OCI-LY1 (cell line): Measurements from ENCODE around the gene RNASEH2B.

ENCODE experiments used
- H2AFZ ChIP-seq: fragments of 200-600 bp; sonication (generic), shearing (Covaris generic); 2 replicates; pipeline ENCODE4 v1.6.0; 2014; ENCODE audit warnings: antibody characterized with exemption, mild to moderate bottlenecking, low read length
- H3F3A ChIP-seq: fragments of 200-600 bp; sonication (generic), shearing (Covaris generic); 2 replicates; pipeline ENCODE4 v1.6.0; 2014; ENCODE audit warnings: mild to moderate bottlenecking, antibody characterized with exemption, low read length, moderate library complexity; ENCODE audit not compliant: insufficient read depth
- H3K27ac ChIP-seq: fragments of 200-600 bp; sonication (generic); 2 replicates; pipeline ENCODE4 v1.5.1; 2014; ENCODE audit warnings: low read length, mixed run types, mild to moderate bottlenecking, low read depth; ENCODE audit not compliant: poor library complexity, severe bottlenecking
- H3K27me3 ChIP-seq: fragments of 200-600 bp; sonication (generic); 2 replicates; pipeline ENCODE4 v1.6.0; 2014; ENCODE audit warnings: antibody characterized with exemption, mild to moderate bottlenecking, low read length, moderate library complexity; ENCODE audit not compliant: insufficient read depth
- H3K36me3 ChIP-seq: fragments of 200-600 bp; sonication (generic); 2 replicates; pipeline ENCODE4 v1.6.1; 2014; ENCODE audit warnings: mild to moderate bottlenecking, antibody characterized with exemption, low read length, moderate library complexity, mixed read lengths; ENCODE audit not compliant: insufficient read depth
- H3K4me1 ChIP-seq: fragments of 200-600 bp; sonication (generic); 2 replicates; pipeline ENCODE4 v1.5.1; 2014; ENCODE audit warnings: mild to moderate bottlenecking, low read length, moderate library complexity; ENCODE audit not compliant: insufficient read depth, severe bottlenecking
- H3K4me2 ChIP-seq: fragments of 200-600 bp; sonication (generic), shearing (Covaris generic); 2 replicates; pipeline ENCODE4 v1.6.1; 2014; ENCODE audit warnings: low read length
- H3K4me3 ChIP-seq: fragments of 200-600 bp; sonication (generic); 2 replicates; pipeline ENCODE4 v1.5.1; 2014; ENCODE audit warnings: low read length, low read depth, mild to moderate bottlenecking, mixed read lengths; ENCODE audit not compliant: poor library complexity, severe bottlenecking
- H3K79me2 ChIP-seq: fragments of 200-600 bp; shearing (Covaris generic); 2 replicates; pipeline ENCODE4 v1.6.1; 2016; ENCODE audit warnings: mixed run types, low read length, mixed read lengths; ENCODE audit not compliant: insufficient read depth
- H3K9ac ChIP-seq: fragments of 200-600 bp; sonication (generic), shearing (Covaris generic); 2 replicates; pipeline ENCODE4 v1.6.1; 2014; ENCODE audit warnings: mild to moderate bottlenecking, low read length, mixed read lengths
- H3K9me2 ChIP-seq: fragments of 200-600 bp; sonication (generic), shearing (Covaris generic); 2 replicates; pipeline ENCODE4 v1.6.1; 2014; ENCODE audit warnings: low read depth, mild to moderate bottlenecking, low read length, mixed read lengths
- H3K9me3 ChIP-seq: fragments of 200-600 bp; shearing (Covaris generic); 2 replicates; pipeline ENCODE4 v1.6.1; 2014; ENCODE audit warnings: low read length, mixed read lengths
- H4K20me1 ChIP-seq: fragments of 200-600 bp; sonication (generic), shearing (Covaris generic); 2 replicates; pipeline ENCODE4 v1.6.0; 2016; ENCODE audit warnings: mild to moderate bottlenecking, low read length; ENCODE audit not compliant: insufficient read depth
- EZH2 ChIP-seq: fragments of 200-600 bp; sonication (generic), shearing (Covaris generic); IDR thresholded peaks from 2 replicates; pipeline ENCODE4 v1.8.0; 2017; ENCODE audit warnings: borderline replicate concordance, mixed run types, mild to moderate bottlenecking, antibody characterized with exemption, low read length, moderate library complexity, mixed read lengths
- TF ChIP-seq, protein P1 (sequence below): fragments of 200-600 bp; sonication (generic), shearing (Covaris generic); IDR thresholded peaks from 2 replicates; pipeline ENCODE4 v1.5.1; 2017; ENCODE audit warnings: mild to moderate bottlenecking, antibody characterized with exemption, low read length, moderate library complexity, mixed read lengths

Gene RNASEH2B

DNA sequence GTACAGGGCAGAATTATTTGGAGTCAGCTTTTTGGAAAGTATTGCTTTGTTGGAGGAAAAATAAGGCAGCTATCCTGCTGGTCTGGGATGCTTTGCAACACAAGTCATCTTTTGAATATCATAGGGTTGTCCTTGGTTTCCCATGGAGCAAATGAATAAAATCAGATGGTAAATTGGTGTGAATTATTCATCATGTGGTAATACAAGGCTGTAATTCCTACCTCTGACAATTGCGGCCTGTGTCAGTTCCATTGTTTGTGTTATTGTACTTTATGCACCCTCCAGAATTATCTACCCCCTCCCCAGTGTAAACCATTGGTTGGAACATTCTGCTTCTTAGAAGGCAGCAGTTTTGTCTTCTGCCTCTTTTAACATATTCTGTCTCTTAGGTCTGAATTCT lies 46.2 kb downstream of the RNASEH2B start:
- H3K79me2 ChIP-seq: no peaks in the 10 kb centered on the region
- no peaks in the 10 kb centered on the region for H3F3A ChIP-seq
- H2AFZ ChIP-seq: no peak overlapping the region
- H3K4me1 ChIP-seq: no peaks in the 10 kb centered on the region
- H3K9me2 ChIP-seq: no peaks in the 10 kb centered on the region
- no peaks in the 10 kb centered on the region for H3K27me3 ChIP-seq
- no peak overlapping the region for H3K4me2 ChIP-seq
- no peaks in the 10 kb centered on the region for H4K20me1 ChIP-seq
- peaks cover 72% of the 10 kb centered on the region for H3K36me3 ChIP-seq
- TF ChIP-seq EZH2: no peak
- TF ChIP-seq, protein P1, sequence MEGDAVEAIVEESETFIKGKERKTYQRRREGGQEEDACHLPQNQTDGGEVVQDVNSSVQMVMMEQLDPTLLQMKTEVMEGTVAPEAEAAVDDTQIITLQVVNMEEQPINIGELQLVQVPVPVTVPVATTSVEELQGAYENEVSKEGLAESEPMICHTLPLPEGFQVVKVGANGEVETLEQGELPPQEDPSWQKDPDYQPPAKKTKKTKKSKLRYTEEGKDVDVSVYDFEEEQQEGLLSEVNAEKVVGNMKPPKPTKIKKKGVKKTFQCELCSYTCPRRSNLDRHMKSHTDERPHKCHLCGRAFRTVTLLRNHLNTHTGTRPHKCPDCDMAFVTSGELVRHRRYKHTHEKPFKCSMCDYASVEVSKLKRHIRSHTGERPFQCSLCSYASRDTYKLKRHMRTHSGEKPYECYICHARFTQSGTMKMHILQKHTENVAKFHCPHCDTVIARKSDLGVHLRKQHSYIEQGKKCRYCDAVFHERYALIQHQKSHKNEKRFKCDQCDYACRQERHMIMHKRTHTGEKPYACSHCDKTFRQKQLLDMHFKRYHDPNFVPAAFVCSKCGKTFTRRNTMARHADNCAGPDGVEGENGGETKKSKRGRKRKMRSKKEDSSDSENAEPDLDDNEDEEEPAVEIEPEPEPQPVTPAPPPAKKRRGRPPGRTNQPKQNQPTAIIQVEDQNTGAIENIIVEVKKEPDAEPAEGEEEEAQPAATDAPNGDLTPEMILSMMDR: no peak
- no peak overlapping the region for H3K9ac ChIP-seq
- no peak overlapping the region for H3K4me3 ChIP-seq
- H3K27ac ChIP-seq: no peak overlapping the region
- no peaks in the 10 kb centered on the region for H3K9me3 ChIP-seq

DNA sequence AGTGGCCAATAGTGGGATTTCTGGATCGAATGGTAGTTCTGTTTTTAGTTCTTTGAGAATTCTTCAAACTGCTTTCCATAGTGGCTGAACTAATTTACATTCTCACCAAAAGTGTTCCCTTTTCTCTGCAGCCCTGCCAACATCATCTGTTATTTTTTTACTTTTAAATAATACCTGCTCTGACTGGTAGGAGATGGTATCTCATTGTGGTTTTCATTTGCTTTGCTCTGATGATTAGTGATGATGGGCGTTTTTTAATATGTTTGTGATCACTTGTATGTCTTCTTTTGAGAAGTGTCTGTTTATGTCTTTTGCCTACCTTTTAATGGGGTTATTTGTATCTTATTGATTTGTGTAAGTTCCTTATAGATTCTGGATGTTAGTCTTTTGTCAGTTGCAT lies 48.0 kb downstream of the RNASEH2B start:
- Histone ChIP-seq H3K9me2 (no peaks in the 10 kb centered on the region), H3K4me2 (no peak overlapping the region), H3K4me1 (no peaks in the 10 kb centered on the region), H3K36me3 (peaks cover 75% of the 10 kb centered on the region), H3K27ac (no peak overlapping the region), H3K9me3 (no peaks in the 10 kb centered on the region), H2AFZ (no peak overlapping the region), H3K4me3 (no peak overlapping the region), H3K9ac (no peak overlapping the region), H3K27me3 (no peaks in the 10 kb centered on the region), H4K20me1 (no peaks in the 10 kb centered on the region), H3F3A (no peaks in the 10 kb centered on the region), H3K79me2 (no peaks in the 10 kb centered on the region)
- TF ChIP-seq, protein P1: no peak
- no peak for TF ChIP-seq EZH2

DNA sequence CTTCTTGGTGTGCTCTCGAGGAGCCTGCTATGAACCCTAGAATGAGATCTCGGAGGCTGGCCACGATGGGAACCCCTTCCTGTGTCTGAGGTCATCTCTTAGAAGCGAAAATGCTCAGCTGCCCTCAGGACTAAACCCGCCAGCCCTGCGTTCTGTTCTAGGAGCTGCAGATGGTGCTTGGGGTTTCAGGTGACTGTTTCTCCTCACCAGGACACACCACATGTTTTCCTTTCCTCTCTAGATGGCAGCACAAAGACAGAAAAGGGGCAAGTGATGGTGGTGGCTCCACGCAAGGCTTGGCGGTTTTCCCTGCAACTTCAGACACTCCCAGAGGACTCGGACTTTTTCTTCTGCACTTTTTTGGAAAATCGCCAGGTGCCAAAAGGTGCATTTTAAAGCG lies 60.1 kb downstream of the RNASEH2B start:
- no peaks in the 10 kb centered on the region for H3K4me1 ChIP-seq
- H4K20me1 ChIP-seq: no peaks in the 10 kb centered on the region
- no peak overlapping the region for H3K4me2 ChIP-seq
- no peak overlapping the region for H3K27ac ChIP-seq
- no peaks in the 10 kb centered on the region for H3K9me3 ChIP-seq
- H3F3A ChIP-seq: no peaks in the 10 kb centered on the region
- H3K9ac ChIP-seq: no peak overlapping the region
- no peaks in the 10 kb centered on the region for H3K9me2 ChIP-seq
- H3K36me3 ChIP-seq: peaks cover 43% of the 10 kb centered on the region
- H3K79me2 ChIP-seq: no peaks in the 10 kb centered on the region
- TF ChIP-seq, protein P1: peak; percentile 6; the same call in 1 of the 2 replicates
- no peak for TF ChIP-seq EZH2
- no peak overlapping the region for H2AFZ ChIP-seq
- H3K27me3 ChIP-seq: no peaks in the 10 kb centered on the region
- H3K4me3 ChIP-seq: no peak overlapping the region
